Measurements from ENCODE around the gene EOMES.

DNA sequence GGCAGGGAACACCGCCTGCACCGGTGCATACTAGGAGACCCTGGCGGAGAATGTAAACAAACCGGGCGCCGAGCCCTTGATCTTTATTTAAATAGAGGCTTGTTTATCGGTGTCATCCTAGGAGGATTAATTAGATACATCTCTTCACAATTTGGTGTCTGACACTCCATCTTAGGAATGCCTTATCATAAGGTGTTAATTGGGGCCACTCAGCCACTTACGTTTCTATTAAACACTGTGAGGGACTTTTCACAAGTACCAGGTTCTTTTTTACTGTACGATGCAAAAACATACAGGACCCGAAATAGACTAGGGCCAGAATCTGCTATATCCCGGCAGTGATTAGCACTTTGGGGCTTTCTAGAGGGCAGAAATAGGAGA lies 8.0 kb downstream of the EOMES start:
- no peak for TF ChIP-seq CTCF (conservative IDR thresholded peaks at IDR 0.05)
- no peak for TF ChIP-seq ZFX (IDR thresholded peaks at IDR 0.05)
